Memory B cell (primary cell): ENCODE results near the gene ACSM3.
A peak's percentile ranks its signal among the peaks of the same experiment; 100 is the strongest.
"Not testable (repeated sequence)": the region's sequence is repeated elsewhere in the genome, so short reads cannot be mapped to it uniquely, and the experiment has no call there.

Experiments used
- ATAC-seq: fragments of 150-1000 bp; cut with Tn5 transposase; 2 replicates; pipeline ENCODE4 v1.10.0; 2021; ENCODE audit warnings: low read depth, mild to moderate bottlenecking, moderate library complexity
- DNase-seq, 2 donors: peaks; one replicate each; pipeline ENCODE4 v3.0.0; 2022; ENCODE audit warnings: low spot score in 2 of 2
- H3K27ac Mint-ChIP-seq: one replicate; pipeline ENCODE4 v1.8.0; 2022; ENCODE audit warnings: mild to moderate bottlenecking, moderate library complexity, mixed read lengths
- H3K27me3 Mint-ChIP-seq: one replicate; pipeline ENCODE4 v1.8.0; 2022; ENCODE audit warnings: mixed read lengths
- H3K36me3 Mint-ChIP-seq: one replicate; pipeline ENCODE4 v1.8.0; 2022; ENCODE audit warnings: mild to moderate bottlenecking, mixed read lengths
- H3K4me1 Mint-ChIP-seq: one replicate; pipeline ENCODE4 v1.8.0; 2022; ENCODE audit warnings: mixed read lengths
- H3K4me3 Mint-ChIP-seq: one replicate; pipeline ENCODE4 v1.8.0; 2022; ENCODE audit warnings: mild to moderate bottlenecking, moderate library complexity, mixed read lengths
- H3K9me3 Mint-ChIP-seq: one replicate; pipeline ENCODE4 v1.8.0; 2022; ENCODE audit warnings: mixed read lengths

The ACSM3 gene

GRCh38 chr16:20803561-20804214 lies 39.9 kb downstream of the ACSM3 start:
- Mint-ChIP-seq H3K4me1 (peaks cover 8% of the 10 kb centered on the region), H3K36me3 (no peaks in the 10 kb centered on the region), H3K9me3 (no peaks in the 10 kb centered on the region), H3K27me3 (no peaks in the 10 kb centered on the region), H3K4me3 (no peak overlapping the region), H3K27ac (no peak overlapping the region)
- DNase-seq (no peak), ATAC-seq (no peak)

DNA sequence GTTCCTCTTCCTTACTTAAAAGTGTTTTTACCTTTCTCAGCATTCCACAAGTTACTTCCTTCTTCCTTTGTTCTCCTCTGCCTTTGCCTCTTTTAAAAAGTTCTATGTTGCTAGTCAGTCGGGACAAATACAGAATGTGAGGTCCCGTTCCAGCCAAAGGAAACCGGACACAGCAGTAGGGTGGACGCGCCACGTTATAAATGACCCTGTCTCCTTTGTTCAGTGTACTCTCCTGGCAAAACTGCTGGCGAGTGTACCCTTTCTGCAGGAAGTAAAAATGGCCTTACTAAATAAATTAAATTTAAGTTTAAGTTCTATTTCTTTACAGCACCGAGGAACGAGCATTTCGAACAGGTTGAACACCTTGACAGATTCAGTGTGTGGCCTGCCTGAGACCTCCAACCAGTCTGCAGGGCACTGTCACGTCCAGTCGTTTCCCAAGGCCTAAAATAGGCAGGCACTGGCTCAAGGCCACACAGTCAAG lies 41.9 kb downstream of the ACSM3 start:
- DNase-seq, ATAC-seq, H3K4me1 Mint-ChIP-seq, H3K9me3 Mint-ChIP-seq, H3K36me3 Mint-ChIP-seq, H3K27ac Mint-ChIP-seq, H3K27me3 Mint-ChIP-seq: not testable (repeated sequence)
- H3K4me3 Mint-ChIP-seq: peak overlapping the region; percentile 93

- ATAC-seq (peak; percentile 83), DNase-seq (peak; percentile 42 to 56)
- peak within 1 kb of the TSS; percentile 68 for H3K27ac Mint-ChIP-seq
- no peaks in the 10 kb centered on the region for H3K36me3 Mint-ChIP-seq
- no peaks in the 10 kb centered on the region for H3K27me3 Mint-ChIP-seq
- no peaks in the 10 kb centered on the region for H3K9me3 Mint-ChIP-seq
- peak within 1 kb of the TSS; percentile 93 for H3K4me3 Mint-ChIP-seq
- peaks cover 8% of the 10 kb centered on the region for H3K4me1 Mint-ChIP-seq
Observed at GRCh38 chr16:20806168-20807050, 42.6 kb downstream of the ACSM3 start, which contains the start of the genes ERI2 and REXO5. ERI2 (minus strand) TSS chr16:20806472; CDS start chr16:20806430, 42 bp downstream. REXO5 (plus strand) TSS chr16:20806527; CDS start chr16:20806954, 427 bp downstream.

DNA sequence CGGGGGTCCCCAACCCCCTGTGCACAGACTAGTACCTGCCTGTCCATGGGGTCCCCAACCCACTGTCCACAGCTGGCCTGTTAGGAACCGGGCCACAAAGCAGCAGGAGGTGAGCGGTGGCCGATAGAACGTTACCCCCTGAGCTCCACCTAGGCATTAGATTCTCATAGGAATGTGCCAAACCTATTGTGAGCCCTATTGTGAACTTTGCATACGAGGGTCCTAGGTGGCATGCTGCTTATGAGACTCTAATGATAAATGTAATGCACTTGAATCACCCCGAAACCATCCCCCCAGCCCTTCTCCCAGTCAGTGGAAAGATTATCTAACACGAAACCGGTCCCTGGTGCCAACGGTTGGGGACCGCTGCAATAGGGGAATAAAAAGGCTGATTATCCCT lies 44.0 kb downstream of the ACSM3 start:
- DNase-seq (no peak), ATAC-seq (no peak)
- Mint-ChIP-seq H3K27ac (no peak overlapping the region), H3K9me3 (no peaks in the 10 kb centered on the region), H3K4me1 (peaks cover 8% of the 10 kb centered on the region), H3K4me3 (peak overlapping the region; percentile 56), H3K36me3 (no peaks in the 10 kb centered on the region), H3K27me3 (no peaks in the 10 kb centered on the region)

GRCh38 chr16:20811889-20812439 lies 48.1 kb downstream of the ACSM3 start:
- ATAC-seq (no peak), DNase-seq (no peak)
- Mint-ChIP-seq H3K27me3 (no peaks in the 10 kb centered on the region), H3K9me3 (no peaks in the 10 kb centered on the region), H3K4me1 (peaks cover 5% of the 10 kb centered on the region), H3K27ac (no peak overlapping the region), H3K36me3 (no peaks in the 10 kb centered on the region), H3K4me3 (no peak overlapping the region)

- Mint-ChIP-seq H3K4me3 (no peak overlapping the region), H3K27me3 (no peaks in the 10 kb centered on the region), H3K9me3 (no peaks in the 10 kb centered on the region), H3K27ac (no peak overlapping the region), H3K4me1 (peaks cover 2% of the 10 kb centered on the region), H3K36me3 (no peaks in the 10 kb centered on the region)
- ATAC-seq: no peak
- no peak for DNase-seq
Observed at GRCh38 chr16:20812510-20812909, 48.7 kb downstream of the ACSM3 start.

DNA sequence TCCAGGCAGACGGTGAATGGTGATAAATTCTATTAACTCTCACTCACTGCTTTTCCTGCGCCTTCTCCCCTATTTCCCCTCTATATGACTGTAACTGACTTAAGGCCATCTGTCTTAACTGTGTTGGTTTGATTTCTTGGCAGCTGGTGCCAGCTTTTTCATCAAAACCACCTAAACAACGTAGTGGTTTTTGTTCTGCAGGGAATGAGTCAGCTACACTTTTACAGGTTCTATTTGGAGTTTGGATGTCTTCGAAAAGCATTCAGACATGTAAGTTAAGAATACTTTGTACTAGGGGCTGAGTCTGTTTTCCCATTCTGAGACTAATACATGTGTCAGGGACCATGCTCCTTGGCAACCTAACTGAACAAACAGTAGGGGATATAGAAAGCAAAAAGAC lies 51.0 kb downstream of the ACSM3 start:
- ATAC-seq (no peak), DNase-seq (no peak)
- H3K27ac Mint-ChIP-seq: no peak overlapping the region
- no peaks in the 10 kb centered on the region for H3K27me3 Mint-ChIP-seq
- no peaks in the 10 kb centered on the region for H3K9me3 Mint-ChIP-seq
- H3K4me3 Mint-ChIP-seq: no peak overlapping the region
- no peaks in the 10 kb centered on the region for H3K36me3 Mint-ChIP-seq
- no peaks in the 10 kb centered on the region for H3K4me1 Mint-ChIP-seq

- Mint-ChIP-seq H3K27me3 (no peaks in the 10 kb centered on the region), H3K4me3 (no peak overlapping the region), H3K36me3 (no peaks in the 10 kb centered on the region), H3K27ac (no peak overlapping the region), H3K4me1 (no peaks in the 10 kb centered on the region), H3K9me3 (no peaks in the 10 kb centered on the region)
- no peak for ATAC-seq
- DNase-seq: no peak
Observed at GRCh38 chr16:20818929-20819585, 55.2 kb downstream of the ACSM3 start.

GRCh38 chr16:20821682-20822081 lies 57.9 kb downstream of the ACSM3 start:
- DNase-seq (no peak), ATAC-seq (no peak)
- no peaks in the 10 kb centered on the region for H3K9me3 Mint-ChIP-seq
- H3K4me1 Mint-ChIP-seq: no peaks in the 10 kb centered on the region
- no peak overlapping the region for H3K4me3 Mint-ChIP-seq
- H3K27ac Mint-ChIP-seq: no peak overlapping the region
- no peaks in the 10 kb centered on the region for H3K36me3 Mint-ChIP-seq
- no peaks in the 10 kb centered on the region for H3K27me3 Mint-ChIP-seq

GRCh38 chr16:20822521-20823325 lies 58.9 kb downstream of the ACSM3 start:
- no peaks in the 10 kb centered on the region for H3K4me1 Mint-ChIP-seq
- ATAC-seq: no peak

DNA sequence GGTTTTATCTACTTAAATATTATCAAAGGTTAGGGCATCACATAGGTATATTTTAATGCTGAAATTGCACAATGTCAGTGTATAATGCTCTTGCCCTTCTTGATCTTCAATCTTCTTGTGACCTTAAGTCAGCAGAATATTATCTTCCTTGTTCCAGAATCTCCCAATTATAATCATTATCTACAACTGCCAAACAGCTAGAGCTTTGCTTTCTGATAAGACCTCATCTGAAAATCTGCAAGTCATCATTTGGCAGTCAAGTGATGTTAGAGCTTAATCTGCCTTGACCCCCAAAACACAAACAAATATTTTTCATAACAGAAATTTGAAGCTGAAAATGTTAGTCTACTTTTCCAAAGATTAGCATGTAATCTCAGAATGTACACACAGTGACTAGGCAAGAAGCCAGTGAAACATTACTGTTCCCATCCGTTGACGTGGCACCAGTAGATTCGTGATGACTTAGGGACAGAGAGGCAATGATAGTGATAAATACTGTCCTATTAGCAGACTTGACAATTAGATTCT lies 62.3 kb downstream of the ACSM3 start:
- Mint-ChIP-seq H3K36me3 (no peaks in the 10 kb centered on the region), H3K27ac (no peak overlapping the region), H3K27me3 (no peaks in the 10 kb centered on the region), H3K4me3 (no peak overlapping the region), H3K4me1 (no peaks in the 10 kb centered on the region), H3K9me3 (no peaks in the 10 kb centered on the region)
- ATAC-seq (no peak), DNase-seq (no peak)

More at GRCh38 chr16:20822521-20823325, 58.9 kb downstream of the ACSM3 start:
- no peaks in the 10 kb centered on the region for H3K36me3 Mint-ChIP-seq
- no peaks in the 10 kb centered on the region for H3K9me3 Mint-ChIP-seq
- H3K27me3 Mint-ChIP-seq: no peaks in the 10 kb centered on the region
- H3K4me3 Mint-ChIP-seq: no peak overlapping the region
- H3K27ac Mint-ChIP-seq: no peak overlapping the region
- no peak for DNase-seq

DNA sequence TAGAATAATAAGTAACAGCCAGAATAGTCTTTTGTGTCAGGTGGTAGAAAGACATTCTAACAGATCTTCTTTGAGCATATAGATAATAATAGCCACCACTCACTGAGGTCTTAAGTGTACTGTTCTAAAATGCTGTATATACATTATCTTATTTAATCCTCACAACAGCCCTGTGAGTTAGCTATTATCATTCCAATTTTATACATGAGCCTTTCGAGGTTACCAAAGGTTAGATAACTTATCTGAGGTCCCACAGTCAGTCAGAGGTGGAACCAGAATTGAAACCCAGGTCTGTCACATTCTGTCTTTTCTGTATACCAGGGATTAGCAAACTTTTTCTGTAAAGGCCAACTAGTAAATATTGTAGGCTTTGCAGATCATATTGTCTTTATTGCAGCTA lies 65.7 kb downstream of the ACSM3 start:
- no peaks in the 10 kb centered on the region for H3K36me3 Mint-ChIP-seq

GRCh38 chr16:20830372-20830771 lies 66.6 kb downstream of the ACSM3 start:
- no peak overlapping the region for H3K4me3 Mint-ChIP-seq
- ATAC-seq (no peak), DNase-seq (no peak)
- H3K9me3 Mint-ChIP-seq: peaks cover 2% of the 10 kb centered on the region
- H3K27ac Mint-ChIP-seq: no peak overlapping the region
- no peaks in the 10 kb centered on the region for H3K4me1 Mint-ChIP-seq
- H3K36me3 Mint-ChIP-seq: peaks cover 2% of the 10 kb centered on the region
- H3K27me3 Mint-ChIP-seq: no peaks in the 10 kb centered on the region

More for the DNA sequence above, 65.7 kb downstream of the ACSM3 start:
- Mint-ChIP-seq H3K27ac (no peak overlapping the region), H3K9me3 (no peaks in the 10 kb centered on the region), H3K4me3 (no peak overlapping the region), H3K27me3 (no peaks in the 10 kb centered on the region), H3K4me1 (no peaks in the 10 kb centered on the region)
- no peak for ATAC-seq
- no peak for DNase-seq
